Measurements from ENCODE around the gene SYT3.
"Not testable (repeated sequence)": the region's sequence is repeated elsewhere in the genome, so short reads cannot be mapped to it uniquely, and the experiment has no call there.

The SYT3 gene

DNA sequence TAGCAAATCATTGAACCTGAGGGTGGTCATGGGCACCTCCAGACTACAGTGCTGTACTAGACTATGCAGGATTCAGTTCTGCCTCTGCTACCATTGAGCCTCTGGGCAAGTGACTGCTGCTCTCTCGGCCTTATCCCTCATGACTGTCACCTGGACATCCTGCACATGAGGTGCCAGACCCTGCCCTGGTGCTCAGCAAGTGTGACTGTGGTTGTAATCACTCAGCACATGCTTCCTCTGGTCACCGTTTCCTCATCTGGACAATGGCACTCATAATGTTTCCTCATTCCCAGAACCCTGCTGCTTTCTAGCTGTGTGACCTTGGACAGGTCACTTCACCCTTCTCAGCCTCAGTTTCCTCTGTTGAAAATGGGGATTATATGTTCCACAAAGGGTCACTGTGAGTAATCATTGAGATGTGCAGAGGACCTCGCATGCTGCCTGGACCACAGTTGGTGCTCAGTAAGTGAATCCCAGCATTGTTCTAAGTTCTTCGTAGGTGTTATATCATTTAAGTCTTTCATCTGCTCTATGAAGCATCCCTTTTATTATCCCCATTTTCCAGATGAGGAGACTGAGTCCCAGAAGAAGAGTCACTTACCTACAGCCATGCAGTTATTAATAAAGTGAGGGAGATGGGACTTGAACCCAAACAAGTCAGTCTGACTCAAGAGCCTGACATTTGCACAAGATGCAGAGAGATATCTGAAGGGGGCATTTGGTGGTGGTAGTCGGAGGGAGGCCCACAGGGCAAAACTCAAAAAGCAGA is 3.2 kb downstream of the SYT3 start:
- no peak for DNase-seq (ENCODE audit: low read depth)

DNA sequence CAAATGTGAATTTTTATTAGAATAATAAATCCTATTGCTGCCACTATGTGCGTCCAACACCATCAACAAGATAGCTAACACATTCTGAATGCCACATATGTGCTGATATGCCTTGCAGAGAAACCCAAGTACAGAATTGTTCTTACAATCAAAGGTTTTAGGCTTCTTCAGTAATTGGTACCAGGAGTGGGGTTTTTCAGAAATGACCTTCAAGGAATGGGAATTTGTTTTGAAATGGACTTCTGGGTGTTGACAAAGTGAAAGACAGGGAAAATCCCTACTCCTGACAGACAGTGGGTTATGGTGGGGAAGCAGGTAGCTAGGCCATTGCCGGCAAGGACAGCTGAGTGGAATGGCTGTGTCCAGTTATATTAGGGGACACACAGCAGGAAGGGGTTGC is 5.7 kb downstream of the SYT3 start:
- no peak for DNase-seq (ENCODE audit: low read depth)

DNA sequence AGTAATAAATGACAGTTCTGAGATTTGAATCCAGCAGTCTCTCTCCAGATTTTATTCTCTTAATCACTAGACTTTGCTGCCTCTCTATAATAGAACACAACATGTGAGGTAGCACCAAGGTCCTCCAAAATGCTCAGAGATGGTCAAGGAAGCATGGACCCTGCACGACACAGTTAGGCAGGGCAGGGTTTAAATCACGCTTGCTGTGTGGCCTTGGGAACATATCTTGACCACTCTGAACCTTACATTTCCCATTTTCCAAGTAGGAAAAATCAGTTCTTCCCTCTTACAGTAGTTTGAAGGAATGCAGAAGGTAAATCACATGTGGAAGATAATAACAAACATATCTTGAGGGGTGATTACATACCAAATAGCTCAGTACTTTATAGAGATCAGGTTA is 6.3 kb downstream of the SYT3 start:
- no peak for DNase-seq (ENCODE audit: low read depth)

DNA sequence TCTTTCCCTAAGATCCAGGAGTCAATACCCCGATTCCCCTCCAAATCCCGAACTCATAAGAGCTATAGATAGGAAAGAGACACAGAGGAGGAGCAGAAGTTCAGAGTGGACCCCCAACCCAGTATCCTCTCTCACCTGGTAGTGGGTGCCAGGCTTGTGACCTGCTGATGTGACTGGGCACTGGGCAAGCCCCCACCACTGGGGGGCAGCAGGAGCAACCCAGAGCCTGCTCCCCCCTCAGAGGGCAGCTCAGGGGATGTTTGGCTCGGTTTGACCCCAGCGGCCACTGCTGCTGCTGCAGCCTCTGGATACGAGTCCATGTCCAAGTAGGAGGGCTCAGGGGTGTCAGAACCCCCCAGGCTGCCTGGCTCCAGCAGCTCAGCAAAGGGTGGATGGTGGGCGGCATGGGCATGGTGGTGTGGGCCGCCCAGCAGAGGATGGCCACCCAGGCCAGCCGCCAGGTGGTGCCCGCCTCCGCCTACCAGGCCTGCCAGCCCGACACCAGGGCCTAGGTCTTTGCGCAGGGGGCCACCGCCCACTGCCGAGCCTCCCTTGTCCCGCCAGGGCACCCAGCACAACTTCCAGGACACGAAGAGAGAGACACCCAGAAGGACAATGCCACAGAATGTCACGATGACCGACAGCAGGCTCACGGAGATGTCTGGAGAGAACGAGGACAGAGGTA is 7.4 kb downstream of the SYT3 start:
- DNase-seq (ENCODE audit: low read depth): no peak

DNA sequence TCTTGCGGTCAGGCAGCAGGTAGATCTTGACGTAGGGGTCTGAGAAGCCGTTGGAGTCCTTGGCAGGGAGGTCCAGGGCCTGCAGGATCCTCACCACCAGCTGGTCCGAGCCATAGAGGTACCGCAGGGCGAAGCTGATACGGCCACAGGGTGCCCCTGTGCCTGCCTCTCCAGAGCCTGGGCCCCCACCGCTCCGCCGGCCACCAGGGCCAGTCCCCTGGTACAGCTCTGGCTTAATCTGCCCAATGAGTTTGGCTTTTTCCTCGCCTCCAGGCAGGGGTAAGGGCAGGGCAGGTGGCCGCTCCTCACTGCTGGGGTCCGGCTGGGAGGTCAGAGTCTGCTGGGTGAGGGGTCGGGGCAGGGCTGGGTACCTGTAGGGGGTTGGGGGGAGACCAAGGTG is 9.9 kb downstream of the SYT3 start:
- no peak for DNase-seq (ENCODE audit: low read depth)

DNA sequence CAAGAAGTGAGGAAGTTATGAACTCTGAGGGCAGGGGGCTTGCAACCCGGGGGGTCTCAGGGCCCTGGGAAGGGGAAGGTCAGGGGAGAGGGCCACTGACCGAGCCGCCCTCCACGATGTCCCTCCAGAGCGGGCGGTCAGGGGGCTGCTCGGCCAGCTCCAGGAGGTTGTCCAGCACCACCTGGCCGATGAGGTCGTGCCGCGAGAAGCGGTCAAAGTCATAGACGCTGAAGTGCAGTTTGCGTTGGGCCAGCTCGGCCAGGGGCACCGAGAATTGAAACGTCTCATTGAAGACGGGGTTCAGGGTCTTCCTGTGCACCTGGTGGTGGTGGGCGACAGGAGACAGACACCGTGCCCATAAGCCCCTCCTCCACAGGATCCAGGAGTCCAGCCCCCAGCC is 10.5 kb downstream of the SYT3 start:
- no peak for DNase-seq (ENCODE audit: low read depth)

DNA sequence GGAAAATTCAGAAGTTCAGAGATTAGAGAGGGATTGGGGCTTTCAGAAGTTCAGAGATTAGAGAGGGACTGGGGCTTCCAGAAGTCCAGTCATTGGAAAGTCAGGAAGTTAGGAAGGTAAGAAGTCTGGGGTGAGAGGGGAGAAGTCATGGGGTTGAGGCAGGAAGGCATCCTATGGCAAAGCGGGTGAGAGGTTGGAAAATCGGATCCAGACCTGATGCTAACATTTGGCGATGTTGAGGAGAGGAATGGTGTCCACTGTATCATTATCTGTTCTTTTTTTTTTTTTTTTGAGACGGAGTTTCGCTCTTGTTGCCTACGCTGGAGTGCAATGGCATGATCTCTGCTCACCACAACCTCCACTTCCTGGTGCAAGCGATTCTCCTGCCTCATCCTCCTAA is 11.1 kb downstream of the SYT3 start:
- no peak for DNase-seq (ENCODE audit: low read depth)

DNA sequence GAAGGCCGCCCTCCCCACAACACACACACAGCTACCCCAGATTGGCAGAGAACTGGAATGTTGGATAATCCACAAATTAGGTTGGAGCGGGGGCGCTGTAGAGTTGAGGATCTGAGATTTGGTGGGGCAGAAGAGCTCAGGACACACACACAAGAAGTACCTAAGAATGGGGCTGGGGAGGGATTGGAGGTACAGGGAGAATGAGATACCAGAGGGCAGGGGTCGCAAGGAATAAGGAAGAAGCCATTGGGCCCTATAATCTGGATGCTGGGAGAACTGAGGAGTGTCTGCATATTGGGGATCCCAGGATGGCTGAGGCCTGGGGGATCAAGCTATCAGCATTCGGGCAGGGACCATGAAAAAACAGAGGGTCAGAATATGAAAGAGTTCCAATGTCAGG is 11.5 kb downstream of the SYT3 start:
- no peak for DNase-seq (ENCODE audit: low read depth)

DNA sequence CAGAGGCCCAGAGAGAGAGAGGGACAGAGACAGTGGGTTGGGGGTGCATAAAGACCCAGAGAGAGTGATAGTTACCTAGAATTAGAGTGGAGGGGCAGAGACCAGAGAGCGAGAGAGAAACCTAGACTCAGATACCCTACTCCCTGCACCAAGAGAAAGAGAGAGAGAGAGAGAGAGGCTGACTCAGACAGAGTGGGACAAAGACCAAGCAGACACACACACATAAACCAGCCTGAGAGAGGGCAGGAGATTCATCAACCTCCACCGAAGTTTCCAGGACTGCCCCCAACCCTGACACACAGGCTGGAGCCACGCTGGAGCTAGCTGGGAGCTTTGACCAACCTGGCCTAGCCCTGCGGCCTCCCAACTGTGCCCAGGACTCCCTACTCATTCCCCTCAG is 12.9 kb downstream of the SYT3 start:
- no peak for DNase-seq (ENCODE audit: low read depth)

DNA sequence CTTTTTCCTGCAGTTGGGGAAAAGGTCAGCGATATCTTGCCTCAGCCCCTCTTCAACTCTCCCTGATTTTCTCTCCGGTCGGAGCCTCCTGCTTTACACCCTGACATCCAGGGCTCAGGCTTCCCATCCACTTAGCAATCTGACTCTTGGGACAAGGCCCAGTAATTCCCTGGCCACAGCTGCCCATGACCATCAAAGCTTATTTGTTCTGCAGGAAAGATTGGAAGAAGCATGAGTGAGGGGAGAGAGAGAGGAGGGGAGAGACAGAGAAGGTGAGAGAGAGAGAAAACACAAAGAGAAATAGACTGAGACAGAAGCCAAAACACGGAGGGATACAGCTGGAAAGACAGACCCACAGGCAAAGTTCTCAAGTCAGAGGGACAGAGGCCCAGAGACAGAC is 13.7 kb downstream of the SYT3 start:
- no peak for DNase-seq (ENCODE audit: low read depth)

DNA sequence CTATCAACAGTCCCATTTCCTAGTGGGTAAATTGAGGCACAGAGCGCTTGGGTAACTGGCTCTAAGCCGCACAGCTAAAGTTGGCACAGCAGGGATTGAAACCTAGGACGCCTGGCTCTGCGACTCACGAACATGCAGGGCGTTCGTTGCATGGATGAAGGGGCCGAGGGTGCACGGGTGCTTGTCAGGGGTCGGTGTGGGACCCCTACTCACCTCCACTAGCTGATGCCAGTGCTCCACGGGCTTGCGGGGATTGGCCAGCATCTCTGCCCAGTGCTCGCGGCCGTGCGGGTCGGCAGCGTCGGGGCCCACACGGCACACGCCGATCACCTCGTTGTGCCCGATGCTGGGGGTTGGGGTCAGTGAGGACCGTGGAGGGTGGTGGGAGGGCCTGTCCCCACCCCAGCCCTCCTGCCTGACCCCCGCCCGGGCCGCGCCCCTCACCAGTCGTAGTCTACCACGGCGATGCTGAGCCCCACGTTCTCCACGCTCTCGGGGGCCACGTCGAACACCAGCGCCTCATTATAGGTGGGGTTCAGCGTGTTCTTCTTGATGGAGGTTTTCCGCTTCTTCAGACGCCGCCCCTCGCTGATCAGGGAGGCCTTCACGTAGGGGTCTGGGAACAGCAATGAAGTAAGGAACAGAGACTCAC is 14.6 kb downstream of the SYT3 start:
- no peak for DNase-seq (ENCODE audit: low read depth)

DNA sequence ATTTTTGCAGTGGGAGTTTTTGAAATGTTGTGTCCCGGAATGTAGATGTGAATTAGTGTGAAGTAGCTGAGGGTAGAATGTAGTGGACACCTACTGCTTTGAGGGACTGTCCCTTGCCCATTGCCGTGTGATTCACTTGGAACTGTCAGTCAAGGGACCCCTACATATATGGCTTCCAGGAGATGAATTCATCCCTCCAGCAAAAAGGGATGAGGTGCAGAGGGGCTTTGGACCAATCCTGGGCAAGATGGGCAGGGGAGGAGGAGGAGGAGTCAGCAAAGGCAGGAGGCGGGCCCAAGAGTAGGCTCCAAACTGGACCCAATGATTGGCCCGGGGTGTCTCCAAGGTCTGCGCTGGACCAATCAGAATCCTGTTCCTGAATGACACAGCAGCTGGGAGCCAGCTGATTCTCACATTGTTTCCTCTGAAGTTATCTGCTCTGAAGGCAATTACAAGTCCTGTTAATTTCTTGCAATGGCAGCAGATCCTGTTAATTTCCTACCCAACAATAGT is 19.2 kb downstream of the SYT3 start:
- not testable (repeated sequence) for DNase-seq (ENCODE audit: low read depth)

DNA sequence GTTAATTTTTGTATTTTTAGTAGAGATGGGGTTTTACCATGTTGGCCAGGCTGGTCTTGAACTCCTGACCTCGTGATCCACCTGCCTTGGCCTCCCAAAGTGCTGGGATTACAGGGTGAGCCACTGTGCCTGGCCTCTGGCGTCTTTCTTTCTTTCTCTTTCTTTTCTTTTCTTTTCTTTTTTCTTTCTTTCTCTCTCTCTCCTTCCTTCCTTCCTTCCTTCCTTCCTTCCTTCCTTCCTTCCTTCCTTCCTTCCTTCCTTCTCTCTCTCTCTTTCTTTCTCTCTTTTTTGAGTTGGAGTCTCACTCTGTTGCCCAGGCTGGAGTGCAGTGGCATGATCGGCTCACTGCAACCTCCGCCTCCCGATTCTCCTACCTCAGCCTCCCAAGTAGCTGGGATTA is 20.5 kb downstream of the SYT3 start:
- not testable (repeated sequence) for DNase-seq (ENCODE audit: low read depth)

DNA sequence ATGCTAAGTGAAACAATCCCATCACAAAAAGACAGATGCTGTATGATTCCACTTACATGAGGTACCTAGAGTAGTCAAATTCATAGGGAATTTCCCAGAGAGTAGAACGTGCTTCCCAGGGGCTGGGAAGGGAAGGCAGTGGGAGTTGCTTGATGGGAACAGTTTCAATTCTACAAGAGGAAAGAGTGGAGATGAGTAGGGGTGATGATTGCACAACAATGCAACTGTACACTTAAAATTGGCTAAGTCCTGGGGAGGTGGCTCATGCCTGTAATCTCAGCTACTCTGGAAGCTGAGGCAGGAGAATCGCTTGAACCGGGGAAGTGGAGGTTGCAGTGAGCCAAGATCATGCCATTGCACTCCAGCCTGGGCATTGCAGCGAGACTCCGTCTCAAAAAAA is 21.3 kb downstream of the SYT3 start:
- not testable (repeated sequence) for DNase-seq (ENCODE audit: low read depth)

DNA sequence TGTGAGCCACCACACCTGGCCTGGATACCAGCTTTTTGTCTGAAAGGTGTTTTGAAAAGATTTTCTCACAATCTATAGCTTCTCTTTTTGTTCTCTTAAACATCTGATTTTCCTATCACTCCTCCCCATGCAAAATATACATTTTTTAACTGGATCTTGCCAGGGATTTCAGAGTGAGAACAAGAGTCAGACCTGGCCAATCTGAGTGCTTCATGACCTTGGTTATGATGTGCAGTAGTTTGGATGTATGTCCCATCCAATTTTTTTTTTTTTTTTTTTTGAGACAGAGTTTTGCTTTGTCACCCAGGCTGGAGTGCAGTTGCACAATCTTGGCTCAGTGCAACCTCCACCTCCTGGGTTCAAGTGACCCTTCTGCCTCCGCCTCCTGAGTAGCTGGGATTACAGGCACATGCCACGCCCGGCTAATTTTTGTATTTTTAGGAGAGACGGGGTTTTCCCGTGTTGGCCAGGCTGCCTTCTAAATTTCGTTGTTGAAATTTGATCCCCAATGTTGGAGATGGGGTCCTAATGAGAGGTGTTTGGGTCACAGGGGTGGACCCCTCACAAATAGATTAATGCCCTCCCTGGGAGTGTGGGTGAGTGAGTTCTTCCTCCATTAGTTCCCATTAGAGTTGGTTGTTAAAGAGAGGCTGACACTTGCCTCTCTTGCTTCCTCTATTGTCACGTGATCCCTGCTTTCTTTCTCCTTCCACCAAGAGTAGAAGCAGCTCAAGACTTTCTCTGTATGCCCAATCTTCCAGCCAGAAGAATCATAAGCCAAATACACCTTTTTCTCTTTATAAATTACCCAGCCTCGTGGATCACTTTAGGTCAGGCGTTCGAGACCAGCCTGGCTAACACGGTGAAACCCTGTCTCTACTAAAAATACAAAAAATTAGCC is 26.9 kb downstream of the SYT3 start:
- not testable (repeated sequence) for DNase-seq (ENCODE audit: low read depth)

DNA sequence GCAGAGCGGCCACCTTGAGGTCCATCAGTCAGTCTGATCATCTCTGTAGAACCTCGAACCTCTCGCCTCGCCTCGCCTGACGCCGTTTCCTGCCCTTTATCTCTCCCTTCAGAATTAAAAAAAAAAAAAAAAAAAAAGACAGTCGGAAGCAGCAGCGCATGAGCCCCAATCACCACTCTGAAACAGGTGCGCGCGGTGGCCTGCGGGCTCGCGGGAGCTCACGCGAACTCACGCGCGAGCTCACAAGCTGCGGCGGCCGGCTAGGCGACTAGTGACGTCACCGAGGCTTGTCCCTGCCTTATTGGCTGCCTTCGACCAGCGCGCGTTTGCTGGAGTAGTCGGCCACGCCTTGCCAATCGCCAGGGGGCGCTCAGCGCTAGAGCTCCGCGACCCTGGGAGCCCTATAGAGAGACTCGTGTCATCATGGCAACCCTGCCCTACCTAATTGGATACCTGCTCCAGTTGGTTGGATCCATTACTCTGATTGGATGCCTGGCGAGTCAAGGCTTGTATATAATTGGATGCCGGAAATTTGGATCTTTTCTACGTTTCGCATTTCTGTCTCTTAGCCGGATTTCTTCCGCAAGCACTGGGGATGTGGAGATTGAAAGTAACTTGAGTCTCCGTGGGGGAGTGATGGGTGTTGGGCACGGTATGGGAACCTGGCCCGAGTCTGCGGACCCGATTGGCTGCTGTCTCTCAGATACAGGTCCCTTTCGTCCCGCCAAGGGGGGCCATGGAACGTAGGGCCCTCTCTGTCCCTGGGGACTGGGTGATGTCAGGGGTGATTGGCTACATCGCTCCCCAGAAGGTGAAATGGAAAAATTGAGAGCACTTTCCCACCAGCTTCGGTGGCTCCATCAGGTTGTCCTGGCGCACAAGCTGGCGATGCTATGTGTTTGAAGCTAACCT is 31.6 kb downstream of the SYT3 start:
- DNase-seq (ENCODE audit: low read depth): peak; percentile 27

DNA sequence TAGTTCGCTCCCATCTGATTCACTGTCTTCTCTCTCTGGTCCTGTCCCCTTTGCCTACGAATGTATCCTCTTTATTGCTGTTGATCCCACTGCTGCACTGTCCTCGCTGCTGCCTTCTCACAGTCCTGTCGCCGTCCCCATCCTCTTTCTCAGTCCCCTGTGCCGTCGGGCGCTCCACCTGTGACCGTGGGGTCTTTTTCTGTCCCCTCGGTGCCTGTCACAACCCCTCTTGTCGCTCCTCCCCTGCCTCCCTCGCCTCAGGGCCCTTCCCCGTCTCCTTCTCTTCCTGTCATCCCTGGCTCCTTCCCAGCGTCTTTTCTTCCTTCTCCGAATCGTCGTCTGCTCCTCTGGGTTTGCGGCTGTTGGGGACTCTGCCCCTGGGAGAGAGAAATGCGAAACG is 32.3 kb downstream of the SYT3 start:
- no peak for DNase-seq (ENCODE audit: low read depth)

DNA sequence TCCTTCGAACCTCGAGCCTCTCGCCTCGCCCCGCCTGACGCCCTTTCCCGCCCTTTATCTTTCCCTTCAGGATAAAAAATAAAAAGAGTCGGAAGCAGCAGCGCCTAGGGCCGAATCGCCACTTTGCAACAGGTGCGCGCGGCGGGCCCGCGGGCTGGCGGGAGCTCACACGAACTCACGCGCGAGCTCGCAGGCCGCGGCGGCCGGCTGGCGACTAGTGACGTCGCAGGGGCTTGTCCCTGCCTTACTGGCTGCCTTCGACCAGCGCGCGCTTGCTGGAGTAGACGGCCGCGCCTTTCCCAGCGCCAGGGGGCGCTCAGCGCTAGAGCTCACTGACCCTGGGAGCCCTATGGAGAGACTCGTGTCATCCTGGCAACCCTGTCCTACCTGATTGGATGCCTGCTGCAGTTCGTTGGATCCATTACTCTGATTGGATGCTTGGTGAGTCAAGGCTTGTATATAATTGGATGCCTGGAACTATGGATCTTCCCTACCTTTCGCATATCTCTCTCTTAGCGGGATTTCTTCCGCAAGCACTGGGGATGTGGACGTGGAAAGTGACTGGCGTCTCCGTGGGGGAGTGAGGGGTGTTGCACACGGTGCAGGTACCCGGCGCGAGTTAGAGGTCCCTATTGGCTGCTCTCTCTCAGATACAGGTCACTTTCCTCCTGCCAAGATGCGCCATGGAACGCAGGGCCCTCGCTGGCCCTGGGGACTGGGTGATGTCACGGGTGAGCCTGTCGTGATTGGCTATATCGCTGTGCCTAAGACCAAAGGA is 33.4 kb downstream of the SYT3 start:
- not testable (repeated sequence) for DNase-seq (ENCODE audit: low read depth)

DNA sequence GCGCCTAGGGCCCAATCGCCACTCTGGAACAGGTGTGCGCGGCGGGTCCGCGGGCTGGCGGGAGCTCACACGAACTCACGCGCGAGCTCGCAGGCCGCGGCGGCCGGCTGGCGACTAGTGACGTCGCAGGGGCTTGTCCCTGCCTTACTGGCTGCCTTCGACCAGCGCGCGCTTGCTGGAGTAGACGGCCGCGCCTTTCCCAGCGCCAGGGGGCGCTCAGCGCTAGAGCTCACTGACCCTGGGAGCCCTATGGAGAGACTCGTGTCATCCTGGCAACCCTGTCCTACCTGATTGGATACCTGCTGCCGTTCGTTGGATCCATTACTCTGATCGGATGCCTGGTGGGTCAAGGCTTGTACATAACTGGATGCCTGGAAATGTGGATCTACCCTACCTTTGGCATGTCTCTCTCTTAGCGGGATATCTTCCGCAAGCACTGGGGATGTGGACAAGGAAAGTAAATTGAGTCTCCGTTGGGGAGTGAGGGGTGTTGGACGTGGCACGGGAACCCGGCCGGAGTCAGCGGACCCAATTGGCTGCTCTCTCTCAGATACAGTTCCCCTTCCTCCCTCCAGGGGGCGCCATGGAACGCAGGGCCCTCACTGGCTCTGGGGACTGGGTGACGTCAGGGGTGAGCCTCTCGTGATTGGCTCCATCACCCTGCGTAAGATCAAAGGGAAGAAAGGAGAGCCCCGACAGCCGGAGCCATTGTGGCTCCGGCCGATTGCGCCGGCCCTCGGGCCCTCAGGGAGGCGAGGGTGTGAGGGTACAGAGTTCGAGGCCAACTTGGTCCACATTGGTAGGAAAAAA is 35.2 kb downstream of the SYT3 start:
- DNase-seq (ENCODE audit: low read depth): not testable (repeated sequence)
